Heart right ventricle (tissue), 16 donors: ENCODE results near the gene ST6GALNAC3. TPM values are rescaled to one million over a fixed set of nuclear protein-coding genes. Genes with fewer than 3 reads are reported as not detected.

Source experiments
- ATAC-seq, 8 donors: fragments of 200-7000 bp; cut with Tn5 transposase; one replicate each; pipeline ENCODE4 v1.9.1; 2020; ENCODE audit warnings: mild to moderate bottlenecking in 8 of 8, moderate library complexity in 8 of 8, moderate number of reproducible peaks in 1 of 8
- DNase-seq, 2 donors: peaks; one replicate each; pipeline ENCODE4 v3.0.0-alpha.2; 2020
- H3K27ac ChIP-seq, 10 donors: fragments of 200-600 bp; sonication (generic) in 2 of 10; one replicate each; pipeline versions ENCODE4 v1.5.0 to v1.8.0; 2020 to 2022; ENCODE audit warnings: mild to moderate bottlenecking in 3 of 10
- H3K27me3 ChIP-seq, 7 donors: fragments of 200-600 bp; one replicate each; pipeline ENCODE4 v1.8.0; 2021 to 2022; ENCODE audit warnings: mild to moderate bottlenecking in 2 of 7
- H3K36me3 ChIP-seq, 9 donors: fragments of 200-600 bp; sonication (generic) in 1 of 9; one replicate each; pipeline versions ENCODE4 v1.5.0 to v1.8.0; 2020 to 2022; ENCODE audit warnings: mild to moderate bottlenecking in 2 of 9
- H3K4me1 ChIP-seq, 9 donors: fragments of 200-600 bp; sonication (generic) in 1 of 9; one replicate each; pipeline versions ENCODE4 v1.5.0 to v1.8.0; 2020 to 2022; ENCODE audit warnings: mild to moderate bottlenecking in 4 of 9
- H3K4me3 ChIP-seq, 10 donors: fragments of 200-600 bp; sonication (generic) in 2 of 10; one replicate each; pipeline versions ENCODE4 v1.5.0 to v1.8.0; 2020 to 2022; ENCODE audit warnings: mild to moderate bottlenecking in 7 of 10, moderate library complexity in 2 of 10
- H3K9me3 ChIP-seq, 11 donors: fragments of 200-600 bp in 10 of 11; sonication (generic) in 2 of 11; one replicate each; pipeline versions ENCODE4 v1.5.0 to v1.8.0; 2013 to 2022; ENCODE audit warnings: mild to moderate bottlenecking in 2 of 11, control low read depth in 1 of 11, moderate library complexity in 1 of 11
- CTCF ChIP-seq, 9 donors: fragments of 200-600 bp; sonication (generic) in 2 of 9; IDR thresholded peaks; one replicate each; pipeline versions ENCODE4 v1.5.0 to v1.8.0; 2021 to 2022; ENCODE audit warnings: antibody characterized with exemption in 9 of 9, mild to moderate bottlenecking in 5 of 9, moderate library complexity in 1 of 9
- WGBS, 2 donors: extraction: QIAGEN DNeasy Blood & Tissue Kit; methylation state at CpG; one replicate each; pipeline ENCODE4 v1.1.7; 2013; ENCODE audit warnings: inconsistent platforms in 1 of 2; 5-methylcytosine and 5-hydroxymethylcytosine counted together
- intact Hi-C, 10 donors: fragments of 100-400 bp; cut with DNase I; formaldehyde crosslinking; loops; one replicate each; pipeline versions ENCODE4 v1.11.1 to v1.14.2; 2022
- polyA plus RNA-seq, 2 donors: library from polyadenylated mRNA; stranded (reverse); fragments of 200-250 nt; gene quantifications; one replicate each; pipeline ENCODE4 v1.2.3, GENCODE V29; 2013
- total RNA-seq, 10 donors: library from RNA; stranded (reverse); fragmentation: NEBNext Ultra II Directional in 3 of 10; extraction: Animal tissue kit (Norgen Biotek cat#: 25700) in 3 of 10; gene quantifications; one replicate each; pipeline versions ENCODE4 v1.2.1 to v1.2.4, GENCODE V29; 2021 to 2023
- donor health status: Arrhythmogenic right ventricular cardiomyopathy.
- donor health status: ischemic (EF 13 %, LVEDD 7.1; RV severe dilation, severe dysfunction).
- donor health status: healthy with polysubstance abuse.
- donor health status: DM: no; HTN: yes; CAD: no.
- donor health status: DM: no; HTN: no; CAD: no.
- donor health status: ischemic (EF 25% LVEDD 6.9; RV normal size, moderate dysfunction).
- donor health status: ischemic (EF 25% LVEDD 5.7; RV mildly dilated, moderate dysfunction).
- donor health status: healthy.
- donor health status: DM: yes; HTN: yes; CAD: no.
- donor health status: Ischemic cardiomyopathy.
- donor health status: ischemic (EF 35%, LVEDD 5.7; RV mildly dilated, moderate dysfunction).
- donor health status: nonischemic (EF 11% LVEDD 7.7; RV severe dilation, severe dysfunction).
- donor health status: DM: yes; HTN: yes; CAD: no.
- donor health status: PGD.
- donor health status: ischemic (EF 29% LVEDD 5.4; RV normal size, mild dysfunction).
- donor health status: nonischemic (EF 23%, LVEDD 6.1; RV moderate dilation, normal function).

The ST6GALNAC3 gene
- total and polyA plus RNA-seq, 12 donors: 2.8 to 10.3 (median 4.8) TPM

GRCh38 chr1:76105372-76105771 lies 30.8 kb downstream of the ST6GALNAC3 start:
- no peaks in the 10 kb centered on the region for H3K36me3 ChIP-seq
- no peaks in the 10 kb centered on the region for H3K27me3 ChIP-seq
- ATAC-seq: peak in 3 of 8 donors; percentile 33 to 71 (median 56)
- H3K4me1 ChIP-seq: peaks cover 0 to 24% (median 3%) of the 10 kb centered on the region in 9 donors
- H3K4me3 ChIP-seq: no peak overlapping the region
- no peak overlapping the region for H3K27ac ChIP-seq
- TF ChIP-seq CTCF (IDR thresholded peaks at IDR 0.05): no peak
- intact Hi-C loops: no loop called here
- 52 to 54% methylated on average over 2 of the region's 2 CpGs for WGBS, 2 donors
- H3K9me3 ChIP-seq: no peaks in the 10 kb centered on the region
- DNase-seq: no peak

GRCh38 chr1:76106251-76106650 lies 31.7 kb downstream of the ST6GALNAC3 start:
- H3K4me1 ChIP-seq: peaks cover 0 to 28% (median 3%) of the 10 kb centered on the region in 9 donors
- TF ChIP-seq CTCF (IDR thresholded peaks at IDR 0.05): no peak
- no peak for DNase-seq
- H3K27ac ChIP-seq: no peak overlapping the region
- no peak for ATAC-seq
- no peaks in the 10 kb centered on the region for H3K36me3 ChIP-seq
- no peaks in the 10 kb centered on the region for H3K9me3 ChIP-seq
- no peaks in the 10 kb centered on the region for H3K27me3 ChIP-seq
- WGBS, 2 donors: 90 to 100% methylated on average over 1 of the region's 1 CpG
- H3K4me3 ChIP-seq: no peak overlapping the region
- intact Hi-C loops: no loop called here

- Histone ChIP-seq H3K4me3 (no peak overlapping the region), H3K4me1 (peaks cover 0 to 28% (median 3%) of the 10 kb centered on the region in 9 donors), H3K27me3 (no peaks in the 10 kb centered on the region), H3K9me3 (no peaks in the 10 kb centered on the region), H3K36me3 (no peaks in the 10 kb centered on the region), H3K27ac (no peak overlapping the region)
- no peak for TF ChIP-seq CTCF (IDR thresholded peaks at IDR 0.05)
- no peak for DNase-seq
- 87 to 89% methylated on average over 1 of the region's 1 CpG for WGBS, 2 donors
- ATAC-seq: no peak
- intact Hi-C loops: no loop called here
Measured at GRCh38 chr1:76106719-76107235, 32.2 kb downstream of the ST6GALNAC3 start.

GRCh38 chr1:76109404-76109803 lies 34.9 kb downstream of the ST6GALNAC3 start:
- Histone ChIP-seq H3K27me3 (no peaks in the 10 kb centered on the region), H3K9me3 (no peaks in the 10 kb centered on the region), H3K36me3 (no peaks in the 10 kb centered on the region), H3K4me3 (no peak overlapping the region), H3K27ac (no peak overlapping the region), H3K4me1 (peaks cover 0 to 23% (median 3%) of the 10 kb centered on the region in 9 donors)
- no peak for DNase-seq
- 80 to 85% methylated on average over 4 of the region's 4 CpGs for WGBS, 2 donors
- TF ChIP-seq CTCF (IDR thresholded peaks at IDR 0.05): no peak
- intact Hi-C loops: no loop called here
- ATAC-seq: peak in 4 of 8 donors; percentile 29 to 67 (median 60)
